Measurements from ENCODE around the gene MORN1. TPM values are rescaled to one million over a fixed set of nuclear protein-coding genes. Genes with fewer than 3 reads are reported as not detected.

Gene MORN1
- total and polyA plus RNA-seq, 4 donors: 2.3 to 6.9 (median 3.6) TPM

DNA sequence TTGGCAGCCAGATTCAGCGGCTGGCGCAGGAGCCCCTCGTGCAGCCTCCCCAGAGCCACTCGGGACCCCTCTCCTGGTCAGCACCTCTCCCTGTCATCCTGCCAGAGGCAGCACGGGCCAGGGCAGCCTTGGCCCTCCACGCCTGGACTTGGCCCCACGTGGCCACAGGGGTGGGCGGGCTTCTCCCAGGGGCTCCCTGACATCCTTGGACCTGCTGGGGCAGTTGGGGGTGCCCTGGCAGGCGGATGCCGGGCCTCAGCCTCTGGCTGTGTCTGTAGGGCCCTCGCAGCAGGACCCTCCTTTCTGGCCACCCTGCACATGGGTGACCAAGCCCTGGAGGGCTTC is 60.2 kb downstream of the MORN1 start (continued):
- TF ChIP-seq, protein P1, sequence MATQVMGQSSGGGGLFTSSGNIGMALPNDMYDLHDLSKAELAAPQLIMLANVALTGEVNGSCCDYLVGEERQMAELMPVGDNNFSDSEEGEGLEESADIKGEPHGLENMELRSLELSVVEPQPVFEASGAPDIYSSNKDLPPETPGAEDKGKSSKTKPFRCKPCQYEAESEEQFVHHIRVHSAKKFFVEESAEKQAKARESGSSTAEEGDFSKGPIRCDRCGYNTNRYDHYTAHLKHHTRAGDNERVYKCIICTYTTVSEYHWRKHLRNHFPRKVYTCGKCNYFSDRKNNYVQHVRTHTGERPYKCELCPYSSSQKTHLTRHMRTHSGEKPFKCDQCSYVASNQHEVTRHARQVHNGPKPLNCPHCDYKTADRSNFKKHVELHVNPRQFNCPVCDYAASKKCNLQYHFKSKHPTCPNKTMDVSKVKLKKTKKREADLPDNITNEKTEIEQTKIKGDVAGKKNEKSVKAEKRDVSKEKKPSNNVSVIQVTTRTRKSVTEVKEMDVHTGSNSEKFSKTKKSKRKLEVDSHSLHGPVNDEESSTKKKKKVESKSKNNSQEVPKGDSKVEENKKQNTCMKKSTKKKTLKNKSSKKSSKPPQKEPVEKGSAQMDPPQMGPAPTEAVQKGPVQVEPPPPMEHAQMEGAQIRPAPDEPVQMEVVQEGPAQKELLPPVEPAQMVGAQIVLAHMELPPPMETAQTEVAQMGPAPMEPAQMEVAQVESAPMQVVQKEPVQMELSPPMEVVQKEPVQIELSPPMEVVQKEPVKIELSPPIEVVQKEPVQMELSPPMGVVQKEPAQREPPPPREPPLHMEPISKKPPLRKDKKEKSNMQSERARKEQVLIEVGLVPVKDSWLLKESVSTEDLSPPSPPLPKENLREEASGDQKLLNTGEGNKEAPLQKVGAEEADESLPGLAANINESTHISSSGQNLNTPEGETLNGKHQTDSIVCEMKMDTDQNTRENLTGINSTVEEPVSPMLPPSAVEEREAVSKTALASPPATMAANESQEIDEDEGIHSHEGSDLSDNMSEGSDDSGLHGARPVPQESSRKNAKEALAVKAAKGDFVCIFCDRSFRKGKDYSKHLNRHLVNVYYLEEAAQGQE (IDR thresholded peaks at IDR 0.05): no peak
- TF ChIP-seq, protein P2, sequence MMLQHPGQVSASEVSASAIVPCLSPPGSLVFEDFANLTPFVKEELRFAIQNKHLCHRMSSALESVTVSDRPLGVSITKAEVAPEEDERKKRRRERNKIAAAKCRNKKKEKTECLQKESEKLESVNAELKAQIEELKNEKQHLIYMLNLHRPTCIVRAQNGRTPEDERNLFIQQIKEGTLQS (IDR thresholded peaks at IDR 0.05): no peak
- TF ChIP-seq HNF4G (IDR thresholded peaks at IDR 0.05) (no peak), JUND (IDR thresholded peaks at IDR 0.05) (no peak)

DNA sequence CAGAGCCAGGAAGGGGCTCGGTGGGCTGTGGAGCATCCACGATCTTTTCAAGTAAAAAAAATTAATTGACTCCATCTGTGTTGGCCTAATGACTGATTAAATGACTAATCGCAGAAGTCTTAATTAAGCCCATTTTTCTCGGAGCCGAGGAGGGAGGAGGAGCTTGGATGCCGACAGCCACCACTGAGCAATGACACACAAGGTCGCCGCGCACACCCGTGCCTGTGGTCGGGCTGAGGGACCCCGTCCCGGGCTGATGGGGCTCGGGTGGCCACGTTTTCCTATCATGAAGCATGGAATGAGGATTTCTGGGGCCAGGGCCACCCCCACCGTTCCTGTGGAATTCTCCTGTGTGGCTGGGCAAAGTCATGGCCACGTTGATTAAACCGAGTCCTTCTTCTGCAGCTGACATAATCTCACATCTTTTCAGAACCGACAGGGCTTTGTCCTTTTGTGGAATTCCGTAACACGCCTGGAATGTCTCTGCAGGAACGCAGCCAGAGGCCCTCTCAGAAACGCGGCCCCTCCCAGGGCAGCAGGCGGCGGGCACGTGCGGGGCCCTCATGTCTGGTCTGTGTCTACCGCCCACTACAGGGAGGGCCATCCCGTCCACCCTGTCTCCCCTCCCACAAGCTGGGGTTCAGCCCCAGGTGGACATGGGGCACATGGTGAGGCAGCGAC is 60.7 kb downstream of the MORN1 start:
- whole genome bisulfite sequencing: 81% methylated on average over 31 of the region's 31 CpGs
- H3K36me3 ChIP-seq (ENCODE audit: control insufficient read depth in 4 of 4, insufficient read depth in 3 of 4, low read depth in 1 of 4, low read length in 3 of 4): no peaks in the 10 kb centered on the region
- no peaks in the 10 kb centered on the region for H3K27me3 ChIP-seq (ENCODE audit: control insufficient read depth in 4 of 4, insufficient read depth in 4 of 4, low read length in 3 of 4)
- TF ChIP-seq RXRA (IDR thresholded peaks at IDR 0.05) (peak in 1 of 2 donors; percentile 37), SP1 (IDR thresholded peaks at IDR 0.05) (no peak)
- H3K9me3 ChIP-seq (ENCODE audit: control insufficient read depth in 4 of 4, low read length in 3 of 4): no peaks in the 10 kb centered on the region
- H3K4me3 ChIP-seq (ENCODE audit: low read depth in 1 of 3, low read length in 3 of 3): no peak overlapping the region
- H3K4me1 ChIP-seq (ENCODE audit: control insufficient read depth in 4 of 4, insufficient read depth in 4 of 4, low read length in 3 of 4): no peaks in the 10 kb centered on the region
- DNase-seq (ENCODE audit: low spot score): no peak
- H3K9ac ChIP-seq (ENCODE audit: low read depth in 1 of 2, low read length in 2 of 2): no peak overlapping the region
- no peak overlapping the region for H3K27ac ChIP-seq (ENCODE audit: low read depth in 1 of 2, low read length in 2 of 2)

DNA sequence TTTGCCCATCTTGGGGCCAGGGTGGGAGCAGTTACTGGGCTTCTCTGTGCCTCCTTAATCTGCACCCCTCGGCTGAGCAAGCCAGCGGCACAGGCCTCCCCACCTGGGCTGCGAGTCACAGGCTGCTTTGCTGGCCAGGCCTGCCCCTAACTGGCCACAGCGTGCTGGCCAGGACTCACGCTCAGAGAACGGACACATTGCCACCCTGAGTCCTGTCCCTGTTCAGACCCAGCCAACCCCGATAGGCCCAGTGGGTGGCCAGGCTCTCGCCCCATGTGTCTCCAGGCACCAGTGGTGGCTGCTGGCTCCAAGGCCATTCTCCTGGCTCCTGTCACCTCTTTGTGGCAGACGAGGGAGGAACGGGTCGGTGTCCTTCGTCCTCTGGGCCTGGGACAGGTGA is 61.3 kb downstream of the MORN1 start:
- H3K27ac ChIP-seq (ENCODE audit: low read depth in 1 of 2, low read length in 2 of 2): no peak overlapping the region
- DNase-seq (ENCODE audit: low spot score): no peak

DNA sequence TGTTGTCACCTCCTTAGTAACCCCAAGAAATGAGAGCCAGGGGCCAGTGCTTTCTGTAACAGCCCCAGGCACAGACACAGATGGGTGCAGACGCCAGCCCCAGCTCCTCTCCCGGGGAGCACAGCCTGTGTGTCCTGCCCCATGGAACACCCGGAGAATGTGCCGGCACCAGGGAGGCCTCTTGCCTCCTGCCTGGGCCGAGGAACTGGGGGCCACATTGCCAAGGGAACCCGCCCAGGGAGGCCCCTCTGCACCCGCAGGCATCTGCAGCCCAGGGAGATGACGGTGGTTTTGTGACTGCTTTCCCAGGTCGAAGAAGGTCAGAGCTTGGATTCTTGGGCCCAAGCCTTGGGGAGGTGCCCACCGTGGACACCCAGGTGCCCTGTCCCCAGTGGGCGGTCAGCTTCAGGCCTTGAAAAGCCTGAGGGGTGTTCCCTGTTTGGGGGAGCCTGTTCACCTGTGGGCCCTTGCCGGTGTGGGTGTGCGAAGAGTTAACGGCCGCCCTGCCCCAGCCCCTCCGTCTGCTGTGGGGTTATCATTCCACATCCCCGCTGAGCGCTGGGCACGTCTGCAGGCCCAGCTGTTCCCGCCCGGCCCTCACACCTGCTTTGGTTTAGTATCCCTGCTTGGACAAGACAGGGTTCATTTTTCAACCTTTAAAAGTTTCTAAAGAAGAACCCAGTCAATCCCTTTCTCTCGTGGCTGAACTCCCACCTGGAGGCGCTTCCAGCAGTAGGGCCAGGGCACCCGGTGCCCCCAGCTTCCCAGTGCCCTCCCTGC is 62.5 kb downstream of the MORN1 start:
- Histone ChIP-seq H3K9me3 (ENCODE audit: control insufficient read depth in 4 of 4, low read length in 3 of 4) (no peaks in the 10 kb centered on the region), H3K36me3 (ENCODE audit: control insufficient read depth in 4 of 4, insufficient read depth in 3 of 4, low read depth in 1 of 4, low read length in 3 of 4) (no peaks in the 10 kb centered on the region), H3K4me1 (ENCODE audit: control insufficient read depth in 4 of 4, insufficient read depth in 4 of 4, low read length in 3 of 4) (no peaks in the 10 kb centered on the region), H3K9ac (ENCODE audit: low read depth in 1 of 2, low read length in 2 of 2) (no peak overlapping the region), H3K27ac (ENCODE audit: low read depth in 1 of 2, low read length in 2 of 2) (no peak overlapping the region), H3K27me3 (ENCODE audit: control insufficient read depth in 4 of 4, insufficient read depth in 4 of 4, low read length in 3 of 4) (no peaks in the 10 kb centered on the region), H3K4me3 (ENCODE audit: low read depth in 1 of 3, low read length in 3 of 3) (no peak overlapping the region)
- WGBS: 88% methylated on average over 24 of the region's 24 CpGs
- no peak for DNase-seq (ENCODE audit: low spot score)
- no peak for TF ChIP-seq GABPA (IDR thresholded peaks at IDR 0.05 in 1 of 2, conservative IDR thresholded peaks at IDR 0.05 in 1 of 2)
- TF ChIP-seq, protein P3, sequence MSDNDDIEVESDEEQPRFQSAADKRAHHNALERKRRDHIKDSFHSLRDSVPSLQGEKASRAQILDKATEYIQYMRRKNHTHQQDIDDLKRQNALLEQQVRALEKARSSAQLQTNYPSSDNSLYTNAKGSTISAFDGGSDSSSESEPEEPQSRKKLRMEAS (IDR thresholded peaks at IDR 0.05): no peak
- TF ChIP-seq, protein P4, sequence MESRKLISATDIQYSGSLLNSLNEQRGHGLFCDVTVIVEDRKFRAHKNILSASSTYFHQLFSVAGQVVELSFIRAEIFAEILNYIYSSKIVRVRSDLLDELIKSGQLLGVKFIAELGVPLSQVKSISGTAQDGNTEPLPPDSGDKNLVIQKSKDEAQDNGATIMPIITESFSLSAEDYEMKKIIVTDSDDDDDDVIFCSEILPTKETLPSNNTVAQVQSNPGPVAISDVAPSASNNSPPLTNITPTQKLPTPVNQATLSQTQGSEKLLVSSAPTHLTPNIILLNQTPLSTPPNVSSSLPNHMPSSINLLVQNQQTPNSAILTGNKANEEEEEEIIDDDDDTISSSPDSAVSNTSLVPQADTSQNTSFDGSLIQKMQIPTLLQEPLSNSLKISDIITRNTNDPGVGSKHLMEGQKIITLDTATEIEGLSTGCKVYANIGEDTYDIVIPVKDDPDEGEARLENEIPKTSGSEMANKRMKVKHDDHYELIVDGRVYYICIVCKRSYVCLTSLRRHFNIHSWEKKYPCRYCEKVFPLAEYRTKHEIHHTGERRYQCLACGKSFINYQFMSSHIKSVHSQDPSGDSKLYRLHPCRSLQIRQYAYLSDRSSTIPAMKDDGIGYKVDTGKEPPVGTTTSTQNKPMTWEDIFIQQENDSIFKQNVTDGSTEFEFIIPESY (IDR thresholded peaks at IDR 0.05): no peak
- TF ChIP-seq, protein P1 (IDR thresholded peaks at IDR 0.05): no peak

More for the DNA sequence above, 61.3 kb downstream of the MORN1 start:
- Histone ChIP-seq H3K27me3 (ENCODE audit: control insufficient read depth in 4 of 4, insufficient read depth in 4 of 4, low read length in 3 of 4) (no peaks in the 10 kb centered on the region), H3K9ac (ENCODE audit: low read depth in 1 of 2, low read length in 2 of 2) (no peak overlapping the region), H3K4me1 (ENCODE audit: control insufficient read depth in 4 of 4, insufficient read depth in 4 of 4, low read length in 3 of 4) (no peaks in the 10 kb centered on the region), H3K4me3 (ENCODE audit: low read depth in 1 of 3, low read length in 3 of 3) (no peak overlapping the region), H3K36me3 (ENCODE audit: control insufficient read depth in 4 of 4, insufficient read depth in 3 of 4, low read depth in 1 of 4, low read length in 3 of 4) (no peaks in the 10 kb centered on the region), H3K9me3 (ENCODE audit: control insufficient read depth in 4 of 4, low read length in 3 of 4) (no peaks in the 10 kb centered on the region)
- TF ChIP-seq FOXA1 (IDR thresholded peaks at IDR 0.05) (no peak), JUND (IDR thresholded peaks at IDR 0.05) (no peak), HNF4G (IDR thresholded peaks at IDR 0.05) (no peak)
- TF ChIP-seq, protein P2 (IDR thresholded peaks at IDR 0.05): no peak
- WGBS: 90% methylated on average over 12 of the region's 12 CpGs

All from liver (tissue), 9 donors.